SKM-1 treated with dmso at 0.1 percent for 144 hours (cell line): ENCODE results near the gene MUL1.

Experiments
- DNase-seq: peaks from one replicate; lab custom pipeline; 2025; ENCODE audit not compliant: unreplicated experiment; lab: John Stamatoyannopoulos, UW

MUL1 gene

GRCh38 chr1:20472121-20472520, 35.8 kb downstream of the MUL1 start:
- no peak for DNase-seq

GRCh38 chr1:20470194-20470593, 37.8 kb downstream of the MUL1 start:
- no peak for DNase-seq

- no peak for DNase-seq
These were observed 38.4 kb downstream of the MUL1 start for GRCh38 chr1:20469406-20470076.

GRCh38 chr1:20466273-20466672, 41.7 kb downstream of the MUL1 start:
- DNase-seq: no peak

- DNase-seq: no peak
These were observed 42.8 kb downstream of the MUL1 start for GRCh38 chr1:20465187-20465586.

GRCh38 chr1:20463502-20463901, 44.4 kb downstream of the MUL1 start:
- DNase-seq: no peak

- DNase-seq: no peak
These were observed 45.6 kb downstream of the MUL1 start for GRCh38 chr1:20462397-20462796.

GRCh38 chr1:20458717-20459116, 49.2 kb downstream of the MUL1 start:
- DNase-seq: no peak

- DNase-seq: no peak
These were observed 53.9 kb downstream of the MUL1 start for GRCh38 chr1:20454004-20454403.

- no peak for DNase-seq
These were observed 58.1 kb downstream of the MUL1 start for GRCh38 chr1:20449735-20450311.
